ENCODE data around the gene TXN2.

TXN2 gene

GRCh38 chr22:36505998-36506635 is 24.7 kb upstream of the TXN2 start:
- DNase-seq (ENCODE audit: low spot score) = no peak
- no peak for TF ChIP-seq CTCF (IDR thresholded peaks at IDR 0.05; ENCODE audit: extremely low read depth, missing control alignments)

DNA sequence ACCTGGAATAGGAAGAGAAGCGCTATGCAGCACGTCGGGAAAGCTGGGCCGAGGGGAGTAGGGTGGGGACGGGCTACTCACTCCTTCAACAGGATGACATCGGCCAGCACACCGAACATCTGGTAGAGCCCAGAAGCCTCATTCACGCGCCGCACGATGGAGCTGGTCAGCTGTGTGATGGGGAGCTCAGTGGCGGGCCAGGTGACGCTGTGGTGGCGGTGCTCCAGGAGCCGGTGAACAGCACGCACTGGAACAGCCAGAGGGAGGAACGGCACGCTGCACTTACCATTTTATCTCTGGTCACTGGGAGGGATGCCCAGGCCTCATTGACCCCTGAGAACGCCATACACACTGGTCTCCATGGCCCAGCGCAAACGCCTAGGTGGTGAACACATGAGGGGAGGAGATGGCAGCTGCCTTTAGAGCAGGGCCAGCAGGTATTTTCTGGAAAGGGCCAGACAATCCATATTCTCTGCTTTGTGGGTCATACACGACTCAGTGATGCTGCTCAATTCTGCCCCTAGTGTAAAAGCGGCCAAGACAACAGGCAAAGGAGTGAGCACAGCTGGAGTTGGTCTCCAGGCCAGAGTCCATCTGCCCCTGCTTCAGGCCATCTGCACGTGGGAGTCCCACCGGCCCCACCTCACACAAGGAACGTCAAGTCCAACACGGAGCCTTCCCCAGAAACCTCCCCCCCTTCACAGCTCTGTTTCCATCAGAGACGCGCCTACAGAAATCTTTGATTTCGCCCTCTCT is 16.6 kb upstream of the TXN2 start:
- no peak for TF ChIP-seq CTCF (IDR thresholded peaks at IDR 0.05; ENCODE audit: extremely low read depth, missing control alignments)
- no peak for DNase-seq (ENCODE audit: low spot score)

- TF ChIP-seq CTCF (IDR thresholded peaks at IDR 0.05; ENCODE audit: extremely low read depth, missing control alignments) = no peak
- peak; percentile 68 for DNase-seq (ENCODE audit: low spot score)
Measured at GRCh38 chr22:36493690-36494110, 12.3 kb upstream of the TXN2 start.

DNA sequence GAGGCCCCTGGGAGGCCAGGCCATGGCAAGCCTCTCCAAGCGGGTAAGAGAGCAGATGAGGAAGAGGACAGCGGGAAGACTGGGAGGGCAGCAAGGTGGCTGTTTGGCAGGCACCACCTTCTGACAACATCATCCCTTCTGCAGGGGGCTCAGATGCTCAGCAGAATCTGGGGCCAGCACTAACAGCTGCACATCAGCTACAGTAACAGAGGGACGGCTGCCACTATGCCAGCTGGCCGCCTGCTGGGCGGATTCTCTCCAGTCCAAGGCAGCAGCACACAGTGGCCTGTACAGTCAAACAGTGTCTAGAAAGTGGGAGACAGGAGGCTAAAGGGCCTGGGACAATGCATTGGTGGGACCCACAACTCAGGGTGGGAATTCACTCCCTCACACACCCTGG is 10.7 kb upstream of the TXN2 start:
- DNase-seq (ENCODE audit: low spot score) = no peak
- TF ChIP-seq CTCF (IDR thresholded peaks at IDR 0.05; ENCODE audit: extremely low read depth, missing control alignments) = no peak

DNA sequence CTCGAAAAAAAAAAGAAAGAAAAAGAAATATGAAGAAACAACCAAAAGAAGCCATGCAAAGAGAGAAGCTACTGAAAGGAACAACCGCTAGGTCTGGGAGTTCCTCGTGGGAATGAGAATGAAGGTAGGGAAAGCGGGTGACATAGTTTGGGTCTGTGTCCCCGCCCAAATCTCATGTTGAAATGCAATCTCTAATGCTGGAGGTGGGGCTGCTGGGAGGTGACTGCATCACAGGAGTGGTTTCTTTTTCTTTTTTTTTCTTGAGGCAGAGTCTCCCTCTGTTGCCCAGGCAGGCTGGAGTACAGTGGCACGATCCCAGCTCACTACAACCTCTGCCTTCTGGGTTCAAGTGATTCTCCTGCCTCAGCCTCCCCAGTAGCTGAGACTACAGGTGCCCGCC is 9.7 kb upstream of the TXN2 start:
- no peak for DNase-seq (ENCODE audit: low spot score)
- no peak for TF ChIP-seq CTCF (IDR thresholded peaks at IDR 0.05; ENCODE audit: extremely low read depth, missing control alignments)

DNA sequence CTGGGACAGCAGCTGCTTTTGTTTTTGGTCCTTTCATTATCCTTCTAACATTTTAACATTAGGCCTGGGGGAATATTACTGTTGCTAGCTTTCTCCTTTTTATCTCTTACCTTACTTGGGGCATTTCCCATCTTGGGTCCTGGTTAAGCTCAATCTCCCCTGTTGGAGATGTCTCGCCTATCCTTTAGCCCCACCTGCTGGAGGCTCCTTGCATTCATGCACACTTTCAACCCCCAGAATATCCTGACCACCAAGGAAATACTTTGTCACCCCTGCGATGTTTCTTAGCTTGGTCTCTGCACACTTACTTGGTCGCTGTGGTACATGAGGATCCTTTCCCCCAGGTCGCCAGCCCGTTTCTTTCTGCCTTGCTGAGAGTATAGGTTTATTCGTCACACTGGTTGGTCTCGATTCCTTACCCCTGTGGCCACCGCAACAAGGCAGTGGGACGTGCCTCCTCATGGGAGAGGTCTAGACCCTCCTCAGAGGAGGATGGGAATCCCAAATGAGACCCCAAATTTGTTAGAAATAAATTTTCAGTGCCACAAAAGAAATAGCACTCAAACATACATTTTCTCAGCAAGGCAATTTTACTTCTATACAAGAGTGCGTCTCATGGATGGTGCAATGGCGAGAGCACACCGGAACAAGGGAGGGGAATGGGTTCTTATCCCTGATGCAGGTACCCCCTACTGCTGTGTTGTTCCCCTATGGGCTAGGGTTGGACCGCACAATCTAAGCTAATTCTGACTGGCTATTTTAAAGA is 5.4 kb upstream of the TXN2 start:
- DNase-seq (ENCODE audit: low spot score) = no peak
- TF ChIP-seq CTCF (IDR thresholded peaks at IDR 0.05; ENCODE audit: extremely low read depth, missing control alignments) = no peak

DNA sequence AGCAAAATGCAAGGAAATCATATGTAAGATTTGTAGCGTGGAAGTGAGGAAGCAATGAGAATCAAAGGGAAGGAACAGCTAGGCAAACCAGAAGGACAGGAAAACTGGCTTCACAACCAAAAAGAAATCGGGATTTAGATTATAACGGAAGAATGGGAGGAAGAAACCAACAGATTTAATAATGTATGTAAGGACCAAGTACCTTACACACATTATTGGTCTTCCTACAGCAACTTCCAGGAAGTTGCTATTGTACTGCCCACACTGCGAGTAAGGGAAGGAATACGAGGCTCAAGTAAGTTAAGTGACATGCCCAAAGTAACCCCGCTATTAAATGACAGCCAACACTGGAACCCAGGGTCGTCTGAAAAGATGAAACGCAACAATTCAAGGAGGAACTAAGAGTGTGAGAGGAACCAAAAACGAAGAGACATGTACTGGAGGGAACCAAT is 473 bp downstream of the TXN2 start:
- no peak for DNase-seq (ENCODE audit: low spot score)
- TF ChIP-seq CTCF (IDR thresholded peaks at IDR 0.05; ENCODE audit: extremely low read depth, missing control alignments) = no peak
